Measurements from ENCODE around the gene ABAT.
A peak's percentile ranks its signal among the peaks of the same experiment; 100 is the strongest.
"Not testable (repeated sequence)": the region's sequence is repeated elsewhere in the genome, so short reads cannot be mapped to it uniquely, and the experiment has no call there.

ABAT gene

DNA sequence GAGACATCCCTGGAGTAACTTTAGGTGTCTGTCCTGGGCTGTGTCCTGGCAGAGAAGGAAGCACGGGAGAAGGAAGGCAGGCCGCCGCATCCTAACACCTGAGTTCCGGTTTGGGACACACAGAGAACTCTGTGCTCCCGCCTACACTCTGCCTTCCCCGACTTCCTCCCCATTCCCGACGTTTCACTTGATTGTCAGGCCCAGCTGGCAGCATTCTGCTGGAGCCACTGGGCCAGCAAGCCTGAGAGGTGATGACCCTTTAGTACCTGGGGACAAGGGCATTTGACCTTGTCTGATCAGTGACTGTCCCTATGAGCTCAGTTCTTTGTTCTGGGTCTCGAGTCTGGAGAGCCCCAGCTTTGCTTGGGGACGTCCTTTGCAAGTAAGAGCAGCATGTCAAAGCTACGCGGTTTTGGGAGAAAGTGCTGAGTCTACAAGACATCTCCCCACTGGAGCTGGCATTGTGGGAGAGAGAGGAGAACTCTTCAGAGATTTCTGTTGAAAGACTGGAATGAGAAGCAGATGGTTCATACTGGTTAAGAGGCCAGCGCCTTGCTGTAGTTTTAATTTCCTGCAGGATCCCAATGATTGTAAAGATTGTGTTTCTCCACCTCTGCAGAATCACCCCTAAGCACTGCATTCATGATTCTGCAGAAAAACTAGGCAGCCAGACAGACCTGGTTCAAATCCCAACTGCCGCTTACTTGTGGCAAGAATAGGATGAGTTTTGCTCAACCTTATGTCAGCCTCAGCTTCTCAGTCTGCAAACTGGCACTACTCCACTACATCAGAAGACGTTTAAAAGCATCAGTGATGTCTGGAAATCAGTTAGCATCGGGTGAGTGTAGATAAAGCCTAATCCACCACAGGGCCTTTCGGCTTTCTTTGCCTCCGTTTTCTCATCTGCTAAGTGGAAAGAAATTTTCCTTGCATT, 20.6 kb downstream of the ABAT start:
- ATAC-seq (replicated peaks; ENCODE audit: extremely low read depth, poor library complexity, severe bottlenecking) (no peak), DNase-seq (ENCODE audit: low spot score in 2 of 2) (no peak)
- H3K36me3 Mint-ChIP-seq (ENCODE audit: insufficient read depth), result peaks cover 2% of the 10 kb centered on the region
- no peak overlapping the region for H3K27ac Mint-ChIP-seq (ENCODE audit: low read depth)
- no peaks in the 10 kb centered on the region for H3K4me1 Mint-ChIP-seq
- no peak overlapping the region for H3K4me3 Mint-ChIP-seq
- no peaks in the 10 kb centered on the region for H3K27me3 Mint-ChIP-seq
- H3K9me3 Mint-ChIP-seq, result no peaks in the 10 kb centered on the region

DNA sequence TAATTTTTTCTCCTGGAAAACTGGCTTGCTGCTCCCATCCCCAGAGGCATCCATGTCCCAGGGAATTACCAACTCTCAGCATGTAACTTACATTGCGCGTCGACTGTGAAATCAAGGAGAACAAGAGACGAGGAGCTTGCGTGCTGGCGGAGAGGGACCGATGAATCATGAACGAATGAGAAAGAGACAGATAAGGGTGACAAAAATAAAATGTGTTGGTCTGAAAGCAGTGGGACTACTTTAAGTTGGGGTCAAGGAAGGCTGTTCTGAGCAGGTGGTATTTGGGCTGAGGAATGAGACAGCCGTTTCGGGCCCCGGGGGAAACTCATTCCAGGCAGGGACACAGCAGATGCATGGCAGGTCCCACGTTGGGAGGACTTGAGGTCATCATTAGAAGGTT, 22.5 kb downstream of the ABAT start:
- no peak overlapping the region for H3K4me3 Mint-ChIP-seq
- no peak overlapping the region for H3K27ac Mint-ChIP-seq (ENCODE audit: low read depth)
- no peaks in the 10 kb centered on the region for H3K27me3 Mint-ChIP-seq
- DNase-seq (ENCODE audit: low spot score in 2 of 2) (no peak), ATAC-seq (replicated peaks; ENCODE audit: extremely low read depth, poor library complexity, severe bottlenecking) (no peak)
- H3K9me3 Mint-ChIP-seq, result no peaks in the 10 kb centered on the region
- no peaks in the 10 kb centered on the region for H3K4me1 Mint-ChIP-seq
- peaks cover 2% of the 10 kb centered on the region for H3K36me3 Mint-ChIP-seq (ENCODE audit: insufficient read depth)

DNA sequence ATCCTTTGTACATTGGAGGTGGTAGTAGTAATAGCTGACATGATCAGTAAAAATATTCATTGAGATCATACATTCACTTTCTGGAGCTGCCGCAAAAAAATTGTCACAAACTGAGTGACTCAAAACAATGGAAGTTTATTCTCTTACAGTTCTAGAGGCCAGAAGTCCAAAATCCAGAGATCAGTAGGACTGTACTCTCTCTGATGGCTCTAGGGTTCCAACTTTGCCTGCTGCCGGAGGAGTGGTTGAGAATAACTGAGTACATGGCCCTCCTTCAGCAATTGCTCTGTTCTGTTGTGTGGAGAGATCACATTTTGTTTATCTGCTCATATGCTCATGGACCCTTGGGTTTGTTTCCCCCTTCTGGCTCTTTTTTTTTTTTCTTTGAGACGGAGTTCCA, 23.5 kb downstream of the ABAT start:
- no peaks in the 10 kb centered on the region for H3K4me1 Mint-ChIP-seq
- DNase-seq (ENCODE audit: low spot score in 2 of 2) (no peak), ATAC-seq (replicated peaks; ENCODE audit: extremely low read depth, poor library complexity, severe bottlenecking) (no peak)
- no peaks in the 10 kb centered on the region for H3K27me3 Mint-ChIP-seq
- H3K4me3 Mint-ChIP-seq, result no peak overlapping the region
- no peak overlapping the region for H3K27ac Mint-ChIP-seq (ENCODE audit: low read depth)
- no peaks in the 10 kb centered on the region for H3K9me3 Mint-ChIP-seq
- peaks cover 2% of the 10 kb centered on the region for H3K36me3 Mint-ChIP-seq (ENCODE audit: insufficient read depth)

DNA sequence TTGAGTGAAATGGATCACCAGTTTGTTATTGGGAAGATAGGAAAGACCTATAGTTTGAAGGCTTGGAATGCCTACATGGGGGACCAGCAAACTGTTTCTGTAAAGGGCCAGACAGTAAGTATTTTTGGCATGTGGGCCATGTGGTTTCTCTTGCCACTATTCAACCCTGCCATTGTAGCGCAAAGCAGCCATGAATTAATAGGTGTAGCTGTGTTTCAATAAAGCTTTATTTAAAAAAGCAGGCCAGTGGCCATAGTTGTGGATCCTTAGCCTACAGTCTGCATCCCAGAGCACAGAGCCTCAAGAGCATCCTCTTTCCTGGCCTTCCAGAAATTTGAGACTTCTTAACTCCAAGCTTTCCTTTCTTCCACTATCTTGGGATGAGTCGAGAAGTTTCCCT, 29.3 kb downstream of the ABAT start:
- Mint-ChIP-seq H3K27ac (ENCODE audit: low read depth) (no peak overlapping the region), H3K27me3 (no peaks in the 10 kb centered on the region), H3K4me1 (peaks cover 9% of the 10 kb centered on the region), H3K4me3 (no peak overlapping the region), H3K9me3 (no peaks in the 10 kb centered on the region), H3K36me3 (ENCODE audit: insufficient read depth) (peaks cover 2% of the 10 kb centered on the region)
- ATAC-seq (replicated peaks; ENCODE audit: extremely low read depth, poor library complexity, severe bottlenecking), result no peak
- DNase-seq (ENCODE audit: low spot score in 2 of 2), result no peak

DNA sequence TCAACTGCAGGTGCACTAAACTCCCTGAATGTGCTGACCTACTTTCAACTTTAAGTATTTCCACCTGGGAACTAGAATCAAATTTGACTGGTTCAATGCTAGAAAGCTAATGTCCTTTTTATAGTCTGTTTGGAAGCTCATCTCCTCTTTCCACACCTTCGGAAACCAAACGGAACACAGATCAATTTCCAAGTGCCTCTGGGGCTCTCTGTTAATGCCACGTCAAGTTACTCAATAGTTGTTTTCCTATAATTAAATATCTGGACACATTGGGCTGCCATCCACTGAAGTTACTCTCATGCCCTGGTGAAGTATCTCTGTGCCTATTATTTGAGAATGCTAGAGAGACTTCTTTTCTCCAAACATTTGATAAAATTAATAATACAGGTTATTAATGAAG, 29.7 kb downstream of the ABAT start:
- no peak overlapping the region for H3K27ac Mint-ChIP-seq (ENCODE audit: low read depth)
- ATAC-seq (replicated peaks; ENCODE audit: extremely low read depth, poor library complexity, severe bottlenecking) (no peak), DNase-seq (ENCODE audit: low spot score in 2 of 2) (no peak)
- no peaks in the 10 kb centered on the region for H3K9me3 Mint-ChIP-seq
- H3K4me1 Mint-ChIP-seq, result peaks cover 9% of the 10 kb centered on the region
- no peaks in the 10 kb centered on the region for H3K27me3 Mint-ChIP-seq
- H3K4me3 Mint-ChIP-seq, result no peak overlapping the region
- H3K36me3 Mint-ChIP-seq (ENCODE audit: insufficient read depth), result no peaks in the 10 kb centered on the region

DNA sequence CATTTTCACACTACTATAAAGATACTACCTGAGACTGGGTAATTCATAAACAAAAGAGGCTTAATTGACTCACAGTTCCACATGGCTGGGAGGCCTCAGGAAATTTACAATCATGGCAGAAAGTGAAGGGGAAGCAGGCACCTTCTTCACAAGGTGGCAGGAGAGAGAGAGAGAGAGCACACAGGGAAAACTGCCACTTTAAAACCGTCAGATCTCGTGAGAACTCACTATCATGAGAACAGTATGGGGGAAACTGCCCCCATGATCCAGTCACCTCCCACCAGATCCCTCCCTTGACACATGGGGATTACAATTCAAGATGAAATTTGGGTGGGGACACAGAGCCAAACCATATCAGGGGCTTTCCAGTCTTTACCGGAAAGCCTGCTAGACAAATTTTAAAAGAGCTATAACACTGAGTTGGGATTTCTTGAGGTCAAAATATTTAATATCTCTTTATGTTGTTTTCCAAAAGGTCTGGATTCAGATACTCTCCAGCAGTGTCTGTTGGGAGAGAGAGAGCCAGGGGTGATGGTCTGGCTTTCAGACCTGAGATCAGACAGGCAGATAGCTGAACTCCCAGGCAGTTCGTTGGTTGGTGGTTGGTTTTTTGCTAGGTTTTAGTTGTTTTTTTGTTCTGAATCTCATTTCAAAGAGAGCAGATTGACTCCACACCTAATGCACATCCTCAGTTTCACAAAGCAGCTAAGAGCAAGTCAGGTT, 30.8 kb downstream of the ABAT start:
- H3K4me1 Mint-ChIP-seq; ATAC-seq (replicated peaks; ENCODE audit: extremely low read depth, poor library complexity, severe bottlenecking); H3K36me3 Mint-ChIP-seq (ENCODE audit: insufficient read depth); DNase-seq (ENCODE audit: low spot score in 2 of 2); H3K4me3 Mint-ChIP-seq; H3K9me3 Mint-ChIP-seq; H3K27me3 Mint-ChIP-seq: not testable (repeated sequence)
- H3K27ac Mint-ChIP-seq (ENCODE audit: low read depth), result peak overlapping the region; percentile 41

DNA sequence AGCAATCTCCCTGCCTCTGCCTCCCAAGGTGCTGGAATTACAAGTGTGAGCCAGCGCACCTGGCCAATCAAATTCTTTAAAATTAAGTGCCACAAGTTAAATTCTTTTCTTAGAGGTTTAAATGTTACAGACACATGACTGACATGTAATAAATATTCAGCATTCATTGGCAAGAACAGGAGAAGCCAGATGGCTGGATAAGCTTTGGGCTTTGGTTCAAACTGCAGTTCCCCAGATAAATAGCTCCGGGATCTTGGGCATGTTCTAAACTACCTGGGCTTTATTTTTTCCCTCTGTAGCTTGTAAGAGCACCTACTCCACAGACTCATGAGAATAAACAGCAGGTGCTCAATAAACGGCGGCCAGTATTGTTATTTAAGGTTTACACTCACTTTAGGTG, 34.1 kb downstream of the ABAT start:
- Mint-ChIP-seq H3K4me3 (no peak overlapping the region), H3K27me3 (no peaks in the 10 kb centered on the region), H3K27ac (ENCODE audit: low read depth) (no peak overlapping the region), H3K9me3 (no peaks in the 10 kb centered on the region), H3K36me3 (ENCODE audit: insufficient read depth) (no peaks in the 10 kb centered on the region), H3K4me1 (peaks cover 15% of the 10 kb centered on the region)
- DNase-seq (ENCODE audit: low spot score in 2 of 2) (no peak), ATAC-seq (replicated peaks; ENCODE audit: extremely low read depth, poor library complexity, severe bottlenecking) (no peak)

DNA sequence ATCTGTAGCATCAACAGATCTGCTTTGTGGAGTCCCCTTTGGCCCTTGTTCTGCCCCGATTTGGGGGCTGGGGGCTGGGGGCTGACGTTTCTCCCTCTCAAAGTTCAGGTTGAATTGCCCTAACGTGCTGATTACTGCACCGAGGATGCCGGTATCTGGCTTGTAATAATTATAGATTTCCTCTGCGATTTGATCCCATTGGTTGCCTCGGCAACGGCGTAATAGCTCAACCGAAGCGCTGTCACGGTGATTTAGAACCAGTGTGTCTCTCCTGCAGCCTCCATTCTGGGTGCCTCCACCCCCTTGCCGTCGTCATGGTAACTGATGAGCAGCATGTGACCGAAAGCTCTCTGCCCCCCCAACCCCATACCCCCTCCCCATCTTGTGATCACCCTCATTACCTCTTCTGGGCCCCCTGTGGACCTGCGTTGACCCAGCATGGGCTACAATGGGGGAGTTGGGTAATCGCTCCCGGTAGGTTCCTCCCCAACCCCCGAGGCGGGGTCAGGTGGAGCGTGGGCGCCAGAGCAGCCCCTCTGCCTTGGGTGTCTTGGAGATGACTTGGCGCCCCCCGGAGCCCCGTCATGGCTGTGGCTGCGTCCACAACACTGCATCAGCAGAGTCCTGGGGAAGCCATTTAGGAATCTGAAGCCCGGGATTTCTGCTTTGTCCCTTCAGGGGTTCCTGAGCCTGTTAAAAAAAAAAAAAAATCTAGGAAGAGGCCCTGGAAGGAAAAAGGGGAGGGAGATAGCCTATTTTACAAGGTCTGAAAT, 38.4 kb downstream of the ABAT start:
- Mint-ChIP-seq H3K36me3 (ENCODE audit: insufficient read depth) (no peaks in the 10 kb centered on the region), H3K9me3 (no peaks in the 10 kb centered on the region), H3K4me1 (peaks cover 7% of the 10 kb centered on the region), H3K27me3 (no peaks in the 10 kb centered on the region), H3K4me3 (no peak overlapping the region), H3K27ac (ENCODE audit: low read depth) (no peak overlapping the region)
- no peak for DNase-seq (ENCODE audit: low spot score in 2 of 2)
- ATAC-seq (replicated peaks; ENCODE audit: extremely low read depth, poor library complexity, severe bottlenecking), result no peak

DNA sequence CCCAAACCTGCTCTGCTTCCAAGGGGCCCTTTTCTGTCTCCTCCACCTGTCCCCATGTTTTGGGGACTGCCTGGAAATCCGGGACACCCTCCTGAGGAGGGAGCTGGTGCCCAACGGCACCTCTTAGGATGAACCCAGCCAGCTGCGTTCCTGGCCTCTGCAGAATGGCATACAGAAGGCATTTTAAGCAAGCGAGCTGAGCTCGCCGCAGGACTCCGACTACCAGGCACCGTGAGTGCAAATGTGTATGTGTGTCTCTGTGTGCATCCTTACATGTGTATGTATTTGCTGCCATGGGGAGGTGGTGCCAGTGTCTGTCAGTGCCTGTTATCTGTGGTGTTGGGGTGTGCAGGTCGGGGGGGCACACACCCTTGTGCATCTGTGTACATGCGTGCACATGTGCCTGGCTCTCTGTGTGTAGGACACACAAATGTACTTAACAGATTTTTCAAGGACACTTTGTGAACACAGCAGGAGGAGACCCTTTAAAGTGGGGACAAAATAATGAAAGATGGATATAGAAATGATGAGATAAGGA, 39.3 kb downstream of the ABAT start:
- Mint-ChIP-seq H3K4me3 (no peak overlapping the region), H3K27ac (ENCODE audit: low read depth) (no peak overlapping the region), H3K9me3 (no peaks in the 10 kb centered on the region), H3K27me3 (no peaks in the 10 kb centered on the region), H3K36me3 (ENCODE audit: insufficient read depth) (no peaks in the 10 kb centered on the region), H3K4me1 (peaks cover 7% of the 10 kb centered on the region)
- ATAC-seq (replicated peaks; ENCODE audit: extremely low read depth, poor library complexity, severe bottlenecking), result no peak
- no peak for DNase-seq (ENCODE audit: low spot score in 2 of 2)

DNA sequence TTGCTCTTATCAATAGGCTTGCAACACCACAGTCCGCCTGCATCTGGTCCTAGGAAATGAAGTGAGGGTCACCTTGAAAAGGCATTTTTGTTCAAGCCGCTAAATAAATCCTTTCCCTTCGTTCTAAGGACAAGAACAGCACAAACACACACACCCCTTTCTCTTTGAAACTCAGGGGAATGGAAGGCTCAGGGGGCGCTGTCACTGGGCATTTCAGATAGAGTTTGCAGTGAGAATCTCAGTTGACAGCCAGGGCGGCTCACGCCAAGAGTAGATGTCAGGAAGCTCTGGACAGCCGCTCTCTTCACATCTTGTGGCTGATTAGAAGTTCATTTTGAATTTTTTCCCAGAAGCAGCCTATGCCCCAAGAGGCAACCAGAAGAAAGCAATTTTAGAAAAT, 39.8 kb downstream of the ABAT start:
- H3K4me1 Mint-ChIP-seq, result peaks cover 7% of the 10 kb centered on the region
- H3K36me3 Mint-ChIP-seq (ENCODE audit: insufficient read depth), result no peaks in the 10 kb centered on the region
- H3K27ac Mint-ChIP-seq (ENCODE audit: low read depth), result no peak overlapping the region
- DNase-seq (ENCODE audit: low spot score in 2 of 2) (no peak), ATAC-seq (replicated peaks; ENCODE audit: extremely low read depth, poor library complexity, severe bottlenecking) (no peak)
- no peak overlapping the region for H3K4me3 Mint-ChIP-seq
- H3K27me3 Mint-ChIP-seq, result no peaks in the 10 kb centered on the region
- no peaks in the 10 kb centered on the region for H3K9me3 Mint-ChIP-seq

DNA sequence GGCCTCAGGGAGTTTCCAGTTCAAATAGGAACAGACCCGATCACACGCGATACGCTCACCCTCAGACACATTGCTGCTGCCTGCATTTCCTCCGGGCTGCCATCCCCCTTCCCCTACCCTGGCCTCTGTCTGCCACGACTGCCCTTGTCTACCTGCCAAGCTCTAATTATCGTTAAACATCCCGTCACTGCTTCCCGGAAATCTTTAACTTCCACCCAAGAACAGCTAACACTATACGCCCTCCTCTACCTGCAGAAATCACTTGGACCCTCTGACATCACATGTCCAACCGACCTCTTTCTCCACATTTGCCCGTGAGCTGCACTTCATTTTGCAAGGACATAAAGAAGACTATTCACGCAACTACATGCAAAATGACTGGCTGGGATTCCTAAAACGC, 40.4 kb downstream of the ABAT start:
- Mint-ChIP-seq H3K36me3 (ENCODE audit: insufficient read depth) (no peaks in the 10 kb centered on the region), H3K4me3 (no peak overlapping the region), H3K27me3 (no peaks in the 10 kb centered on the region), H3K4me1 (peaks cover 7% of the 10 kb centered on the region), H3K27ac (ENCODE audit: low read depth) (no peak overlapping the region), H3K9me3 (no peaks in the 10 kb centered on the region)
- no peak for DNase-seq (ENCODE audit: low spot score in 2 of 2)
- no peak for ATAC-seq (replicated peaks; ENCODE audit: extremely low read depth, poor library complexity, severe bottlenecking)

DNA sequence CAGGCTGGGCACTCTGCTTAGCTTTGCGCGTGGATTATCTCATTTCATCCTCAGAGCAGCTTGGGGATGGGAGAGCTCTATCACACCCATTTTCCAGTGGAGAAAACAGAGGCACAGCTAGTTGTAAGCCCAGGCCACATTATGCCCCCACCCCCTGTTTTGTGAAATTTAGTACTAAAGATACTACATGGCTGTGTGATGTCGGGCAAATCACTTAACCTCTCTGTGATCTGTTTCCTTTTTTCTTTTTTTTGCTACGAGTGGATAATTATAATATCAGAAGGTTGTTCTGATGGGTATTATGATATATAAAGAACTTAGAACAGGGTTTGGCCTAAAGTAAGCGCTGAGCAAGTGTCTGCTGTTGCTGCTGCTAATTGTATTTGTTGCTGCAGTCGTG, 41.6 kb downstream of the ABAT start:
- Mint-ChIP-seq H3K4me3 (no peak overlapping the region), H3K27ac (ENCODE audit: low read depth) (no peak overlapping the region), H3K9me3 (no peaks in the 10 kb centered on the region), H3K27me3 (no peaks in the 10 kb centered on the region), H3K4me1 (peaks cover 6% of the 10 kb centered on the region), H3K36me3 (ENCODE audit: insufficient read depth) (no peaks in the 10 kb centered on the region)
- no peak for DNase-seq (ENCODE audit: low spot score in 2 of 2)
- ATAC-seq (replicated peaks; ENCODE audit: extremely low read depth, poor library complexity, severe bottlenecking), result no peak
